Chondrocyte (in vitro differentiated cells): ENCODE results near the gene MBOAT7. TPM values are rescaled to one million over a fixed set of nuclear protein-coding genes. Genes with fewer than 3 reads are reported as not detected.

ENCODE experiments used
- DNase-seq: peaks from one replicate; pipeline ENCODE4 v3.0.0; 2021; ENCODE audit warnings: mixed read lengths, low spot score
- H3K27ac Mint-ChIP-seq: one replicate; pipeline ENCODE4 v1.8.0; 2021; ENCODE audit warnings: mild to moderate bottlenecking, moderate library complexity, mixed read lengths; ENCODE audit not compliant: unreplicated experiment
- H3K27me3 Mint-ChIP-seq: 2 replicates; pipeline ENCODE4 v1.8.0; 2021; ENCODE audit warnings: low read depth, mixed read lengths
- H3K36me3 Mint-ChIP-seq: 2 replicates; pipeline ENCODE4 v1.8.0; 2021; ENCODE audit warnings: low read depth, mixed read lengths
- H3K4me1 Mint-ChIP-seq: 2 replicates; pipeline ENCODE4 v1.8.0; 2021; ENCODE audit warnings: low read depth, mild to moderate bottlenecking, mixed read lengths
- H3K4me3 Mint-ChIP-seq: one replicate; pipeline ENCODE4 v1.8.0; 2021; ENCODE audit warnings: mild to moderate bottlenecking, moderate library complexity, mixed read lengths; ENCODE audit not compliant: unreplicated experiment
- H3K9me3 Mint-ChIP-seq: 2 replicates; pipeline ENCODE4 v1.8.0; 2021; ENCODE audit warnings: low read depth, mixed read lengths
- CTCF ChIP-seq: fragments of 200-600 bp; sonication (generic); IDR thresholded peaks from 2 replicates; pipeline ENCODE4 v1.5.0; 2021; ENCODE audit warnings: antibody characterized with exemption, mild to moderate bottlenecking, moderate library complexity
- total RNA-seq: library from RNA; stranded (reverse); gene quantifications from 3 replicates; pipeline ENCODE4 v1.2.1, GENCODE V29; 2021

Gene MBOAT7
- total RNA-seq, 1 donor from 2014 or later, result 83.8 TPM

GRCh38 chr19:54152878-54153524 is 36.4 kb downstream of the MBOAT7 start:
- no peak overlapping the region for H3K4me3 Mint-ChIP-seq
- peaks cover 35% of the 10 kb centered on the region for H3K36me3 Mint-ChIP-seq
- TF ChIP-seq CTCF, result no peak
- DNase-seq, result no peak
- no peaks in the 10 kb centered on the region for H3K27me3 Mint-ChIP-seq
- H3K27ac Mint-ChIP-seq, result peak overlapping the region; percentile 89
- no peaks in the 10 kb centered on the region for H3K9me3 Mint-ChIP-seq
- H3K4me1 Mint-ChIP-seq, result peaks cover 11% of the 10 kb centered on the region

- H3K36me3 Mint-ChIP-seq, result peaks cover 37% of the 10 kb centered on the region
- TF ChIP-seq CTCF, result no peak
- H3K4me3 Mint-ChIP-seq, result no peak overlapping the region
- no peaks in the 10 kb centered on the region for H3K9me3 Mint-ChIP-seq
- no peaks in the 10 kb centered on the region for H3K27me3 Mint-ChIP-seq
- H3K4me1 Mint-ChIP-seq, result peaks cover 11% of the 10 kb centered on the region
- H3K27ac Mint-ChIP-seq, result no peak overlapping the region
- DNase-seq, result no peak
Measured at GRCh38 chr19:54152267-54152666, 37.1 kb downstream of the MBOAT7 start.

- H3K9me3 Mint-ChIP-seq, result no peaks in the 10 kb centered on the region
- no peak for DNase-seq
- H3K27ac Mint-ChIP-seq, result no peak overlapping the region
- peaks cover 7% of the 10 kb centered on the region for H3K4me1 Mint-ChIP-seq
- peaks cover 38% of the 10 kb centered on the region for H3K36me3 Mint-ChIP-seq
- no peaks in the 10 kb centered on the region for H3K27me3 Mint-ChIP-seq
- no peak overlapping the region for H3K4me3 Mint-ChIP-seq
- TF ChIP-seq CTCF, result no peak
Measured at GRCh38 chr19:54151362-54152035, 37.9 kb downstream of the MBOAT7 start.

- H3K4me3 Mint-ChIP-seq, result no peak overlapping the region
- no peaks in the 10 kb centered on the region for H3K9me3 Mint-ChIP-seq
- no peaks in the 10 kb centered on the region for H3K27me3 Mint-ChIP-seq
- no peak overlapping the region for H3K27ac Mint-ChIP-seq
- no peak for DNase-seq
- no peak for TF ChIP-seq CTCF
- peaks cover 5% of the 10 kb centered on the region for H3K4me1 Mint-ChIP-seq
- peaks cover 46% of the 10 kb centered on the region for H3K36me3 Mint-ChIP-seq
Measured at GRCh38 chr19:54149021-54149812, 40.2 kb downstream of the MBOAT7 start.

- Mint-ChIP-seq H3K27ac (no peak overlapping the region), H3K4me3 (no peak overlapping the region), H3K36me3 (peaks cover 50% of the 10 kb centered on the region), H3K27me3 (no peaks in the 10 kb centered on the region), H3K4me1 (peaks cover 1% of the 10 kb centered on the region), H3K9me3 (no peaks in the 10 kb centered on the region)
- no peak for TF ChIP-seq CTCF
- DNase-seq, result peak; percentile 89
Measured at GRCh38 chr19:54148158-54148557, 41.2 kb downstream of the MBOAT7 start.
